ENCODE measurements around the gene SYP.

- TF ChIP-seq EZH2 (IDR thresholded peaks at IDR 0.05; ENCODE audit: low read depth): no peak
- TF ChIP-seq CTCF (conservative IDR thresholded peaks at IDR 0.05): no peak
Measured at GRCh38 chrX:49172280-49172780, 27.7 kb downstream of the SYP start.
